GM12878 (cell line): ENCODE measurements around the gene ATP4B. TPM values are rescaled to one million over a fixed set of nuclear protein-coding genes. Genes with fewer than 3 reads are reported as not detected.

Experiments
- ATAC-seq: fragments of 200-7000 bp; cut with Tn5 transposase; 3 replicates; pipeline ENCODE4 v1.9.1; 2020; ENCODE audit warnings: mild to moderate bottlenecking, moderate library complexity
- BruUV-seq: library from RNA; stranded (reverse); fragments of 400-500 nt; replicated peaks from 2 replicates; lab custom pipeline; 2021; lab: Mats Ljungman, UMichigan
- CTCF ChIA-PET: fragments of 300-600 bp; sonication (Branson Sonifier 250); formaldehyde crosslinking; extraction: SDS; loops from one replicate; lab custom pipeline; 2021; ENCODE audit warnings: inconsistent platforms; lab: Yijun Ruan, JAX
- POLR2A ChIA-PET: fragments of 350-600 bp; formaldehyde crosslinking; extraction: SDS; loops from one replicate; lab custom pipeline; 2021; ENCODE audit warnings: inconsistent platforms; lab: Charles Lee
- RAD21 ChIA-PET: fragments of 300-600 bp; sonication (Branson Sonifier 250); formaldehyde crosslinking; loops from one replicate; lab custom pipeline; 2023; ENCODE audit warnings: antibody characterized with exemption; ENCODE audit not compliant: unreplicated experiment; lab: Charles Lee
- SMC1A ChIA-PET: fragments of 300-600 bp; sonication (Branson Sonifier 250); formaldehyde crosslinking; loops from one replicate; lab custom pipeline; 2023; ENCODE audit not compliant: unreplicated experiment, uncharacterized antibody; lab: Charles Lee
- DNase-seq: peaks from one replicate; pipeline ENCODE4 v3.0.0-alpha.2; 2011; ENCODE audit warnings: low read depth, low spot score
- FAIRE-seq: peaks from 3 replicates; lab custom pipeline; 2011; peaks lifted over from hg19 to GRCh38; lab: Jason Lieb, UNC
- H2AFZ ChIP-seq: 2 replicates; pipeline ENCODE4 v1.6.0; 2011; ENCODE audit warnings: low read depth, low read length, control low read depth; ENCODE audit not compliant: control insufficient read depth
- H3K27ac ChIP-seq: 2 replicates; pipeline ENCODE4 v1.5.1; 2011; ENCODE audit warnings: control low read depth; ENCODE audit not compliant: control insufficient read depth, insufficient read depth
- H3K27me3 ChIP-seq, 2 experiments: replicated peaks in 1 of 2; 2 replicates each; pipeline versions ENCODE4 v1.6.0 to v1.6.1; 2011; ENCODE audit warnings: low read length in 1 of 2; ENCODE audit not compliant: control insufficient read depth in 2 of 2, insufficient read depth in 2 of 2
- H3K36me3 ChIP-seq, 2 experiments: 2 replicates each; pipeline ENCODE4 v1.5.1; 2011; ENCODE audit warnings: low read length in 1 of 2; ENCODE audit not compliant: control insufficient read depth in 2 of 2, insufficient read depth in 2 of 2
- H3K4me1 ChIP-seq: 2 replicates; pipeline ENCODE4 v1.6.1; 2011; ENCODE audit warnings: mild to moderate bottlenecking, low read length, moderate library complexity, mixed read lengths; ENCODE audit not compliant: control insufficient read depth, insufficient read depth
- H3K4me2 ChIP-seq: 2 replicates; pipeline ENCODE4 v1.6.0; 2011; ENCODE audit warnings: control low read depth; ENCODE audit not compliant: control insufficient read depth, insufficient read depth
- H3K4me3 ChIP-seq: fragments of 200-600 bp; sonication (generic); 2 replicates; pipeline ENCODE4 v1.5.1; 2016
- H3K79me2 ChIP-seq: 2 replicates; pipeline ENCODE4 v1.6.0; 2011; ENCODE audit warnings: low read length; ENCODE audit not compliant: control insufficient read depth, insufficient read depth
- H3K9ac ChIP-seq: 2 replicates; pipeline ENCODE4 v1.8.0; 2011; ENCODE audit warnings: low read length, control low read depth, mixed read lengths; ENCODE audit not compliant: control insufficient read depth, insufficient read depth
- H3K9me3 ChIP-seq: replicated peaks from 3 replicates; pipeline ENCODE4 v1.5.1; 2011; ENCODE audit warnings: mild to moderate bottlenecking, low read length; ENCODE audit not compliant: control insufficient read depth, insufficient read depth
- H4K20me1 ChIP-seq: 2 replicates; pipeline ENCODE4 v1.6.0; 2011; ENCODE audit not compliant: control insufficient read depth, insufficient read depth
- BHLHE40 ChIP-seq, 2 experiments: fragments of 450-650 bp in 1 of 2; IDR thresholded peaks; 2 replicates each; pipeline ENCODE4 v1.6.1; 2011 to 2017; ENCODE audit warnings: low read depth in 2 of 2, borderline replicate concordance in 1 of 2, improper control_type of control experiment in 1 of 2, low read length in 1 of 2, mild to moderate bottlenecking in 1 of 2
- HCFC1 ChIP-seq: fragments of 150-350 bp; IDR thresholded peaks from 2 replicates; pipeline ENCODE4 v1.6.1; 2014; ENCODE audit warnings: low read length
- NFIC ChIP-seq: IDR thresholded peaks from 2 replicates; pipeline ENCODE4 v1.6.1; 2012; ENCODE audit warnings: low read depth, mild to moderate bottlenecking, inconsistent platforms, low read length, moderate library complexity
- RAD21 ChIP-seq: IDR thresholded peaks from 2 replicates; pipeline ENCODE4 v1.6.1; 2011; ENCODE audit warnings: mild to moderate bottlenecking, low read depth, low read length, moderate library complexity; ENCODE audit not compliant: insufficient read depth
- TAF1 ChIP-seq: IDR thresholded peaks from 2 replicates; pipeline ENCODE4 v1.6.1; 2011; ENCODE audit warnings: mild to moderate bottlenecking, low read depth, low read length, borderline replicate concordance
- WGBS: methylation state at CpG from one replicate; pipeline ENCODE4 v1.1.6; 2016; ENCODE audit warnings: low lambda C conversion rate; ENCODE audit not compliant: insufficient replicate concordance, insufficient coverage; ENCODE audit errors: missing lambda C conversion rate; 5-methylcytosine and 5-hydroxymethylcytosine counted together
- in situ Hi-C: fragments of 300-500 bp; cut with MboI; formaldehyde crosslinking; loops from 9 replicates; pipeline ENCODE4 v1.14.3; 2018; ENCODE audit warnings: mixed read lengths
- intact Hi-C: fragments of 100-400 bp; cut with micrococcal nuclease; formaldehyde crosslinking; loops from one replicate; pipeline ENCODE4 v1.14.2; 2022; ENCODE audit not compliant: unreplicated experiment
- polyA plus RNA-seq, 11 experiments: library from polyadenylated mRNA; depleted of rRNA in 4 of 11; unstranded in 6 of 11; stranded (reverse) in 5 of 11; fragments of >200 nt; fragmentation: Nextera tagmentation in 4 of 11; fragmentation: Illumina TruSeq in 1 of 11; extraction: Ambion mirVana in 4 of 11; extraction: Trizol in 1 of 11; gene quantifications; 1 replicate in 1 of 11; 2 replicates in 10 of 11; pipeline versions ENCODE4 v1.2.1 to v1.2.3, GENCODE V29; 2011 to 2016; ENCODE audit warnings: inconsistent platforms in 2 of 11, missing spikeins in 2 of 11, low read depth in 1 of 11
- total RNA-seq, 4 experiments: library from RNA; depleted of rRNA in 3 of 4; stranded (reverse); fragments of >200 nt in 3 of 4; fragmentation: Illumina TruSeq in 1 of 4; extraction: Trizol in 1 of 4; gene quantifications; 2 replicates each; pipeline versions ENCODE4 v1.2.1 to v1.2.3, GENCODE V29; 2013 to 2021
- TF ChIP-seq, protein P1 (sequence below): fragments of 150-350 bp; IDR thresholded peaks from 2 replicates; pipeline ENCODE4 v1.6.1; 2016; ENCODE audit warnings: low read depth, low read length
- TF ChIP-seq, protein P2 (sequence below): fragments of 450-650 bp; IDR thresholded peaks from 2 replicates; pipeline ENCODE4 v1.6.1; 2017; ENCODE audit warnings: mild to moderate bottlenecking, low read depth, inconsistent platforms; ENCODE audit not compliant: poor library complexity, severe bottlenecking

Gene ATP4B
- total and polyA plus RNA-seq, 10 of the 15 experiments (the other 5 are each of a cell fraction or from before 2014, with no cell fraction given), result 0.05 to 0.33 (median 0.20) TPM; not detected in 4

GRCh38 chr13:113642563-113642962 lies 15.4 kb downstream of the ATP4B start:
- no peak overlapping the region for H3K9ac ChIP-seq
- H4K20me1 ChIP-seq, result no peaks in the 10 kb centered on the region
- TF ChIP-seq TAF1 (no peak), BHLHE40 (IDR thresholded peaks at IDR 0.05; ENCODE audit: borderline replicate concordance in 1 of 2, low read depth in 2 of 2, low read length in 1 of 2) (no peak), RAD21 (no peak), HCFC1 (no peak), NFIC (no peak)
- TF ChIP-seq, protein P1, sequence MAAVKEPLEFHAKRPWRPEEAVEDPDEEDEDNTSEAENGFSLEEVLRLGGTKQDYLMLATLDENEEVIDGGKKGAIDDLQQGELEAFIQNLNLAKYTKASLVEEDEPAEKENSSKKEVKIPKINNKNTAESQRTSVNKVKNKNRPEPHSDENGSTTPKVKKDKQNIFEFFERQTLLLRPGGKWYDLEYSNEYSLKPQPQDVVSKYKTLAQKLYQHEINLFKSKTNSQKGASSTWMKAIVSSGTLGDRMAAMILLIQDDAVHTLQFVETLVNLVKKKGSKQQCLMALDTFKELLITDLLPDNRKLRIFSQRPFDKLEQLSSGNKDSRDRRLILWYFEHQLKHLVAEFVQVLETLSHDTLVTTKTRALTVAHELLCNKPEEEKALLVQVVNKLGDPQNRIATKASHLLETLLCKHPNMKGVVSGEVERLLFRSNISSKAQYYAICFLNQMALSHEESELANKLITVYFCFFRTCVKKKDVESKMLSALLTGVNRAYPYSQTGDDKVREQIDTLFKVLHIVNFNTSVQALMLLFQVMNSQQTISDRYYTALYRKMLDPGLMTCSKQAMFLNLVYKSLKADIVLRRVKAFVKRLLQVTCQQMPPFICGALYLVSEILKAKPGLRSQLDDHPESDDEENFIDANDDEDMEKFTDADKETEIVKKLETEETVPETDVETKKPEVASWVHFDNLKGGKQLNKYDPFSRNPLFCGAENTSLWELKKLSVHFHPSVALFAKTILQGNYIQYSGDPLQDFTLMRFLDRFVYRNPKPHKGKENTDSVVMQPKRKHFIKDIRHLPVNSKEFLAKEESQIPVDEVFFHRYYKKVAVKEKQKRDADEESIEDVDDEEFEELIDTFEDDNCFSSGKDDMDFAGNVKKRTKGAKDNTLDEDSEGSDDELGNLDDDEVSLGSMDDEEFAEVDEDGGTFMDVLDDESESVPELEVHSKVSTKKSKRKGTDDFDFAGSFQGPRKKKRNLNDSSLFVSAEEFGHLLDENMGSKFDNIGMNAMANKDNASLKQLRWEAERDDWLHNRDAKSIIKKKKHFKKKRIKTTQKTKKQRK, result no peak
- TF ChIP-seq, protein P2, sequence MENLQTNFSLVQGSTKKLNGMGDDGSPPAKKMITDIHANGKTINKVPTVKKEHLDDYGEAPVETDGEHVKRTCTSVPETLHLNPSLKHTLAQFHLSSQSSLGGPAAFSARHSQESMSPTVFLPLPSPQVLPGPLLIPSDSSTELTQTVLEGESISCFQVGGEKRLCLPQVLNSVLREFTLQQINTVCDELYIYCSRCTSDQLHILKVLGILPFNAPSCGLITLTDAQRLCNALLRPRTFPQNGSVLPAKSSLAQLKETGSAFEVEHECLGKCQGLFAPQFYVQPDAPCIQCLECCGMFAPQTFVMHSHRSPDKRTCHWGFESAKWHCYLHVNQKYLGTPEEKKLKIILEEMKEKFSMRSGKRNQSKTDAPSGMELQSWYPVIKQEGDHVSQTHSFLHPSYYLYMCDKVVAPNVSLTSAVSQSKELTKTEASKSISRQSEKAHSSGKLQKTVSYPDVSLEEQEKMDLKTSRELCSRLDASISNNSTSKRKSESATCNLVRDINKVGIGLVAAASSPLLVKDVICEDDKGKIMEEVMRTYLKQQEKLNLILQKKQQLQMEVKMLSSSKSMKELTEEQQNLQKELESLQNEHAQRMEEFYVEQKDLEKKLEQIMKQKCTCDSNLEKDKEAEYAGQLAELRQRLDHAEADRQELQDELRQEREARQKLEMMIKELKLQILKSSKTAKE, result no peak
- BruUV-seq, result no TSS peak
- DNase-seq (no peak), ATAC-seq (no peak), FAIRE-seq (no peak)
- H3K4me3 ChIP-seq, result no peak overlapping the region
- H3K4me2 ChIP-seq, result no peak overlapping the region
- no peaks in the 10 kb centered on the region for H3K9me3 ChIP-seq
- no peak overlapping the region for H3K27ac ChIP-seq
- ChIA-PET RAD21 (no interaction called here), SMC1A (no interaction called here), POLR2A (no interaction called here), CTCF (no interaction called here)
- no peaks in the 10 kb centered on the region for H3K27me3 ChIP-seq
- no peaks in the 10 kb centered on the region for H3K4me1 ChIP-seq
- intact Hi-C loops (no loop called here), in situ Hi-C loops (no loop called here)
- no peaks in the 10 kb centered on the region for H3K79me2 ChIP-seq
- peaks cover 10 to 22% of the 10 kb centered on the region in 2 experiments for H3K36me3 ChIP-seq
- H2AFZ ChIP-seq, result no peak overlapping the region
- WGBS, result 88% methylated on average over 2 of the region's 2 CpGs
